ENCODE measurements around the gene GARNL3. TPM values are rescaled to one million over a fixed set of nuclear protein-coding genes. Genes with fewer than 3 reads are reported as not detected.

The GARNL3 gene
- total and polyA plus RNA-seq, 2 experiments from 2014 or later = 8.7 to 21.9 TPM

DNA sequence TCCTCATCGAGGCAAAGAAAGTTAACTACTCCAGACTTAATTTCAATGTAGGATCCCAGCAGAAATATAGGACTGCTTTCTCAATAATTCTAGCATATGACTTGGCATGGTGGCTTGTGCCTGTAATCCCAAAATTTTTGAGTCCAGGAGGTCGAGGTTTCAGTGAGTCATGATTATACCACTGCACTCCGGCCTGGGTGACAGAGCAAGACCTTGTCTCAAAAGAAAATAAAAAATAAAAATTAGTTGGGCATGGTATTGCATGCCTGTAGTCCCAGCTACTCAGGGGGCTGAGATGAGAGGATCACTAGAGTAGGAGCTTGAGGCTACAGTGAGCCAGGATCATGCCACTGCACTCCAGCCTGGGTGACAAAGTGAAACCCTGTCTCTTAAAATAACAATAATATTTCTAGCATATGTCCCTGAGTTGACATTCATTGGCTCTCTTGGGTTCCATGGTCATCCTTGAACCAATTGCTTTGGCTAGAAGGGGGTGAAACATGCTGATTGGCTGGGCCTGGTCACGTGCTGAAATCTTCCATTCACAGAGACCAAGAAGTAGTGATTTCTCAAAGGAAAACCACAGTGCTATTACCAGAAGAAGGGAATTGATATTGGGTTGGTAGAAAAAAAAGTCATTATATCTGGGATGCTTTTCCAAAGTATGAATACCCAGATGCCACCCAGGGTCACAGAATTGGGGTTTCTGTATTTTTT is 31.6 kb upstream of the GARNL3 start (continued):
- TF ChIP-seq, protein P1, sequence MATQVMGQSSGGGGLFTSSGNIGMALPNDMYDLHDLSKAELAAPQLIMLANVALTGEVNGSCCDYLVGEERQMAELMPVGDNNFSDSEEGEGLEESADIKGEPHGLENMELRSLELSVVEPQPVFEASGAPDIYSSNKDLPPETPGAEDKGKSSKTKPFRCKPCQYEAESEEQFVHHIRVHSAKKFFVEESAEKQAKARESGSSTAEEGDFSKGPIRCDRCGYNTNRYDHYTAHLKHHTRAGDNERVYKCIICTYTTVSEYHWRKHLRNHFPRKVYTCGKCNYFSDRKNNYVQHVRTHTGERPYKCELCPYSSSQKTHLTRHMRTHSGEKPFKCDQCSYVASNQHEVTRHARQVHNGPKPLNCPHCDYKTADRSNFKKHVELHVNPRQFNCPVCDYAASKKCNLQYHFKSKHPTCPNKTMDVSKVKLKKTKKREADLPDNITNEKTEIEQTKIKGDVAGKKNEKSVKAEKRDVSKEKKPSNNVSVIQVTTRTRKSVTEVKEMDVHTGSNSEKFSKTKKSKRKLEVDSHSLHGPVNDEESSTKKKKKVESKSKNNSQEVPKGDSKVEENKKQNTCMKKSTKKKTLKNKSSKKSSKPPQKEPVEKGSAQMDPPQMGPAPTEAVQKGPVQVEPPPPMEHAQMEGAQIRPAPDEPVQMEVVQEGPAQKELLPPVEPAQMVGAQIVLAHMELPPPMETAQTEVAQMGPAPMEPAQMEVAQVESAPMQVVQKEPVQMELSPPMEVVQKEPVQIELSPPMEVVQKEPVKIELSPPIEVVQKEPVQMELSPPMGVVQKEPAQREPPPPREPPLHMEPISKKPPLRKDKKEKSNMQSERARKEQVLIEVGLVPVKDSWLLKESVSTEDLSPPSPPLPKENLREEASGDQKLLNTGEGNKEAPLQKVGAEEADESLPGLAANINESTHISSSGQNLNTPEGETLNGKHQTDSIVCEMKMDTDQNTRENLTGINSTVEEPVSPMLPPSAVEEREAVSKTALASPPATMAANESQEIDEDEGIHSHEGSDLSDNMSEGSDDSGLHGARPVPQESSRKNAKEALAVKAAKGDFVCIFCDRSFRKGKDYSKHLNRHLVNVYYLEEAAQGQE (IDR thresholded peaks at IDR 0.05; ENCODE audit: unreplicated experiment) = no peak
- TF ChIP-seq ZNF331 (CRISPR knock-in tag; IDR thresholded peaks at IDR 0.05; ENCODE audit: low read depth) = no peak
- TF ChIP-seq POLR2AphosphoS5 (IDR thresholded peaks at IDR 0.05; ENCODE audit: low read depth) = no peak
- no peak for TF ChIP-seq CREB1 (CRISPR knock-in tag; IDR thresholded peaks at IDR 0.05; ENCODE audit: low read depth)
- TF ChIP-seq STAT1 (IDR thresholded peaks at IDR 0.05; ENCODE audit: unreplicated experiment) = no peak

DNA sequence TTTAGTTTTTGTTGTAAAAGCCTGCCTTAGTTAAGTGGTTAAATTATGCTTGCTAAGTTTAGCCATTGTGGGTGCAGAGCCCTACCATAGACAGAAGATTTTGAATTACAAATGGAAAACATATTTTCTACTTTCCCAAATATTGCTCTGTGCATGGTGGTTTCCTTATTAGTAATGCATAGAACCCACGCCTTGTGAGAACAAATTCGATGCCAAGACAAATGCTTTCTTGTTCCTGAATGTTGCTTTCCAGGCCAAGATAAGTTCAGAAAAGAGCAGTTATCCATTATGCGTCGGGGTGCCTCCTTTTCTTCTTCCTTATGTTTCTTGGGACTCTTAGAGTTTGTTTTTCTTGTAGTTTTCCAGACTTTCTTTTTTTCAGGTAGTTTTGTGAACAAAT is 31.0 kb upstream of the GARNL3 start:
- no peak overlapping the region for H3K27ac ChIP-seq (ENCODE audit: low read depth)
- TF ChIP-seq CTCF (conservative IDR thresholded peaks at IDR 0.05; ENCODE audit: low read depth in 2 of 2) (no peak), ZNF114 (CRISPR knock-in tag; IDR thresholded peaks at IDR 0.05) (no peak), CREB1 (CRISPR knock-in tag; IDR thresholded peaks at IDR 0.05; ENCODE audit: low read depth) (no peak), POLR2AphosphoS5 (IDR thresholded peaks at IDR 0.05; ENCODE audit: low read depth) (no peak), JUNB (IDR thresholded peaks at IDR 0.05; ENCODE audit: unreplicated experiment) (no peak), EZH2 (IDR thresholded peaks at IDR 0.05; ENCODE audit: low read depth, unreplicated experiment) (no peak), NANOG (IDR thresholded peaks at IDR 0.05; ENCODE audit: borderline replicate concordance) (no peak)
- TF ChIP-seq, protein P2, sequence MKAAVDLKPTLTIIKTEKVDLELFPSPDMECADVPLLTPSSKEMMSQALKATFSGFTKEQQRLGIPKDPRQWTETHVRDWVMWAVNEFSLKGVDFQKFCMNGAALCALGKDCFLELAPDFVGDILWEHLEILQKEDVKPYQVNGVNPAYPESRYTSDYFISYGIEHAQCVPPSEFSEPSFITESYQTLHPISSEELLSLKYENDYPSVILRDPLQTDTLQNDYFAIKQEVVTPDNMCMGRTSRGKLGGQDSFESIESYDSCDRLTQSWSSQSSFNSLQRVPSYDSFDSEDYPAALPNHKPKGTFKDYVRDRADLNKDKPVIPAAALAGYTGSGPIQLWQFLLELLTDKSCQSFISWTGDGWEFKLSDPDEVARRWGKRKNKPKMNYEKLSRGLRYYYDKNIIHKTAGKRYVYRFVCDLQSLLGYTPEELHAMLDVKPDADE (IDR thresholded peaks at IDR 0.05) = no peak
- TF ChIP-seq, protein P1 (IDR thresholded peaks at IDR 0.05; ENCODE audit: unreplicated experiment) = no peak
- peaks cover 8% of the 10 kb centered on the region for H3K4me1 Mint-ChIP-seq
- no peak overlapping the region for H3K27ac Mint-ChIP-seq
- no peaks in the 10 kb centered on the region for H3K36me3 ChIP-seq (ENCODE audit: insufficient read depth)
- H3K27me3 ChIP-seq (ENCODE audit: insufficient read depth) = no peaks in the 10 kb centered on the region
- ATAC-seq (no peak), DNase-seq (ENCODE audit: low spot score) (no peak)
- no peak overlapping the region for H3K4me3 ChIP-seq
- H3K27me3 Mint-ChIP-seq (ENCODE audit: insufficient read depth, low read depth, poor library complexity) = no peaks in the 10 kb centered on the region
- H3K36me3 Mint-ChIP-seq (ENCODE audit: low read depth) = peaks cover 4% of the 10 kb centered on the region; the same call in 1 of the 3 replicates
- H3K79me2 ChIP-seq (replicated peaks; ENCODE audit: insufficient read depth) = no peaks in the 10 kb centered on the region
- H3K4me1 ChIP-seq (ENCODE audit: insufficient read depth) = no peaks in the 10 kb centered on the region
- H3K4me3 Mint-ChIP-seq = no peak overlapping the region
- no peak overlapping the region for H3K4me2 ChIP-seq
- H3K9me3 Mint-ChIP-seq = no peaks in the 10 kb centered on the region
- H3F3A ChIP-seq (replicated peaks; ENCODE audit: low read depth) = no peaks in the 10 kb centered on the region; the same call in 1 of the 2 replicates
- H4K20me1 ChIP-seq (replicated peaks; ENCODE audit: insufficient read depth) = 0 out of 2 replicates have a peak, but pooled peaks cover 4% of the 10 kb centered on the region
- no peak overlapping the region for H2AFZ ChIP-seq
- no peaks in the 10 kb centered on the region for H3K9me2 ChIP-seq (ENCODE audit: insufficient read depth)
